HepG2 (cell line): ENCODE data around the gene KDM3B. TPM values are rescaled to one million over a fixed set of nuclear protein-coding genes. Genes with fewer than 3 reads are reported as not detected.

ENCODE experiments used
- GATA4 ChIP-seq: sonication (generic); IDR thresholded peaks from 2 replicates; pipeline ENCODE4 v1.6.1; 2016; ENCODE audit warnings: antibody characterized with exemption, low read depth, borderline replicate concordance
- GLI4 ChIP-seq: sonication (generic); formaldehyde crosslinking; IDR thresholded peaks from 2 replicates; pipeline ENCODE4 v1.5.1; 2020; ENCODE audit warnings: missing genetic modification reagents, mild to moderate bottlenecking, moderate library complexity, borderline replicate concordance
- HMG20B ChIP-seq: conservative IDR thresholded peaks from 2 replicates; pipeline ENCODE4 v1.6.1; 2016; ENCODE audit warnings: missing genetic modification reagents, missing compliant biosample characterization
- HOXA7 ChIP-seq: sonication (generic); formaldehyde crosslinking; IDR thresholded peaks from 2 replicates; pipeline ENCODE4 v1.8.1; 2022; ENCODE audit warnings: mild to moderate bottlenecking, missing genetic modification reagents, moderate library complexity
- KDM4B ChIP-seq: sonication (generic); formaldehyde crosslinking; IDR thresholded peaks from 2 replicates; pipeline ENCODE4 v1.4.0; 2020; ENCODE audit warnings: missing genetic modification reagents
- KDM5B ChIP-seq: sonication (generic); formaldehyde crosslinking; IDR thresholded peaks from 2 replicates; pipeline ENCODE4 v1.4.0; 2020; ENCODE audit warnings: missing genetic modification reagents, mild to moderate bottlenecking, borderline replicate concordance
- KDM6A ChIP-seq: IDR thresholded peaks from 2 replicates; pipeline ENCODE4 v1.6.1; 2016; ENCODE audit warnings: low read depth
- PHB2 ChIP-seq: fragments of 450-650 bp; IDR thresholded peaks from 2 replicates; pipeline ENCODE4 v1.6.1; 2018; ENCODE audit not compliant: partially characterized antibody
- SMARCC2 ChIP-seq: fragments of 450-650 bp; IDR thresholded peaks from 2 replicates; pipeline ENCODE4 v1.6.1; 2017; ENCODE audit warnings: antibody characterized with exemption, mild to moderate bottlenecking
- SRY ChIP-seq: sonication (generic); formaldehyde crosslinking; IDR thresholded peaks from 2 replicates; pipeline ENCODE4 v1.8.0; 2022; ENCODE audit warnings: mild to moderate bottlenecking, missing genetic modification reagents
- ZNF24 ChIP-seq: fragments of 450-650 bp; IDR thresholded peaks from 2 replicates; pipeline ENCODE4 v1.6.1; 2017; ENCODE audit warnings: antibody characterized with exemption, mild to moderate bottlenecking
- ZNF530 ChIP-seq: sonication (generic); formaldehyde crosslinking; IDR thresholded peaks from 2 replicates; pipeline ENCODE4 v1.5.0; 2020; ENCODE audit warnings: low read depth, mild to moderate bottlenecking, missing genetic modification reagents
- ZNF567 ChIP-seq: sonication (generic); formaldehyde crosslinking; IDR thresholded peaks from 2 replicates; pipeline ENCODE4 v1.8.1; 2023; ENCODE audit warnings: mild to moderate bottlenecking, missing genetic modification reagents, borderline replicate concordance
- ZNF790 ChIP-seq: sonication (generic); formaldehyde crosslinking; IDR thresholded peaks from 2 replicates; pipeline ENCODE4 v1.8.0; 2022; ENCODE audit warnings: missing genetic modification reagents, mild to moderate bottlenecking, borderline replicate concordance
- polyA plus RNA-seq, 8 experiments: library from polyadenylated mRNA; depleted of rRNA in 3 of 8; stranded (reverse) in 7 of 8; unstranded in 1 of 8; fragments of >200 nt; fragmentation: Illumina TruSeq in 4 of 8; extraction: Trizol in 4 of 8; gene quantifications; 2 replicates each; pipeline versions ENCODE4 v1.2.1 to v1.2.3, GENCODE V29; 2011 to 2016; ENCODE audit warnings: low read depth in 4 of 8, missing spikeins in 1 of 8, mixed read lengths in 1 of 8; ENCODE audit not compliant: insufficient read depth in 1 of 8
- total RNA-seq, 5 experiments: library from RNA; depleted of rRNA; stranded (reverse); fragments of >200 nt; fragmentation: Illumina TruSeq; extraction: Trizol; gene quantifications; 2 replicates each; pipeline ENCODE4 v1.2.3, GENCODE V29; 2016; ENCODE audit warnings: low read depth in 1 of 5
- TF ChIP-seq, protein P1 (sequence below): sonication (generic); formaldehyde crosslinking; IDR thresholded peaks from 2 replicates; pipeline ENCODE4 v1.8.0; 2022; ENCODE audit warnings: mild to moderate bottlenecking, missing genetic modification reagents
- TF ChIP-seq, protein P2 (sequence below): IDR thresholded peaks from 2 replicates; pipeline ENCODE4 v1.6.1; 2016
- TF ChIP-seq, protein P3 (sequence below): IDR thresholded peaks from 2 replicates; pipeline ENCODE4 v1.6.1; 2016; ENCODE audit warnings: low read depth
- TF ChIP-seq, protein P4 (sequence below): fragments of 450-650 bp; IDR thresholded peaks from 2 replicates; pipeline ENCODE4 v1.6.1; 2017
- TF ChIP-seq, protein P5 (sequence below): sonication (generic); formaldehyde crosslinking; IDR thresholded peaks from 2 replicates; pipeline ENCODE4 v1.4.0; 2020; ENCODE audit warnings: missing genetic modification reagents
- TF ChIP-seq, protein P6 (sequence below): sonication (generic); formaldehyde crosslinking; IDR thresholded peaks from 2 replicates; pipeline ENCODE4 v1.5.0; 2020; ENCODE audit warnings: missing genetic modification reagents
- TF ChIP-seq, protein P7 (sequence below): sonication (generic); IDR thresholded peaks from 2 replicates; pipeline ENCODE4 v1.6.1; 2016; ENCODE audit warnings: low read depth, borderline replicate concordance
- TF ChIP-seq, protein P8 (sequence below): IDR thresholded peaks from 2 replicates; pipeline ENCODE4 v1.6.1; 2016; ENCODE audit warnings: low read depth, borderline replicate concordance

KDM3B gene
- total and polyA plus RNA-seq, 2 of the 13 experiments (the other 11 are each of a cell fraction or from before 2014, with no cell fraction given): 19.7 to 34.3 TPM

DNA sequence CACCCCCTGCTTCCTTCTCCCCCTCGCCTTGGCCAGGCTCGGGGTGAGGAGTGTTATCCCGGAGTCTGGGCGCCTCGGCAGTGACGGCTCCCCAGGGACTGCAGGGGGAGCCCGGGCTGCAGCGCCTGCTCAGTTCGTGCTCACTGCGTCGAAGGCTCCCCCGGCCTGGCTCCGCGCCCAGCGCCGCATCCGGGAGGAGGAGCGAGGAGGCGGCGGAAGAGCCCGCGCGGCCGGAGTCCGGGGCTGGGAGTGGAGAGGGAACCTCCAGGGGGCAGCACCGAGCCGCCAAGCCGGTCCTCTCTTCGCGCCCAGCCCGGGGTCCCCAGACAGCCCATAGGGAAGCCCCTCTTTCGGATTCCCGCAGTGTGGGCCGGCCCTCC lies 111.5 kb downstream of the KDM3B start (continued):
- TF ChIP-seq, protein P1, sequence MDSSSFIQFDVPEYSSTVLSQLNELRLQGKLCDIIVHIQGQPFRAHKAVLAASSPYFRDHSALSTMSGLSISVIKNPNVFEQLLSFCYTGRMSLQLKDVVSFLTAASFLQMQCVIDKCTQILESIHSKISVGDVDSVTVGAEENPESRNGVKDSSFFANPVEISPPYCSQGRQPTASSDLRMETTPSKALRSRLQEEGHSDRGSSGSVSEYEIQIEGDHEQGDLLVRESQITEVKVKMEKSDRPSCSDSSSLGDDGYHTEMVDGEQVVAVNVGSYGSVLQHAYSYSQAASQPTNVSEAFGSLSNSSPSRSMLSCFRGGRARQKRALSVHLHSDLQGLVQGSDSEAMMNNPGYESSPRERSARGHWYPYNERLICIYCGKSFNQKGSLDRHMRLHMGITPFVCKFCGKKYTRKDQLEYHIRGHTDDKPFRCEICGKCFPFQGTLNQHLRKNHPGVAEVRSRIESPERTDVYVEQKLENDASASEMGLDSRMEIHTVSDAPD (CRISPR knock-in tag): no peak
- TF ChIP-seq KDM6A (CRISPR knock-in tag) (no peak; the same call in 1 of the 2 replicates), ZNF567 (0 out of 2 replicates have a peak, but pooled peaks have one; percentile 32), ZNF790 (CRISPR knock-in tag) (peak; percentile 49; the same call in 1 of the 2 replicates), SMARCC2 (no peak), GATA4 (no peak), KDM4B (CRISPR knock-in tag) (0 out of 2 replicates have a peak, but pooled peaks have one; percentile 18), PHB2 (no peak), GLI4 (CRISPR knock-in tag) (no peak; the same call in 1 of the 2 replicates), ZNF530 (no peak), HOXA7 (CRISPR knock-in tag) (no peak), KDM5B (CRISPR knock-in tag) (no peak; the same call in 1 of the 2 replicates), SRY (no peak), HMG20B (no peak), ZNF24 (no peak)
- TF ChIP-seq, protein P2, sequence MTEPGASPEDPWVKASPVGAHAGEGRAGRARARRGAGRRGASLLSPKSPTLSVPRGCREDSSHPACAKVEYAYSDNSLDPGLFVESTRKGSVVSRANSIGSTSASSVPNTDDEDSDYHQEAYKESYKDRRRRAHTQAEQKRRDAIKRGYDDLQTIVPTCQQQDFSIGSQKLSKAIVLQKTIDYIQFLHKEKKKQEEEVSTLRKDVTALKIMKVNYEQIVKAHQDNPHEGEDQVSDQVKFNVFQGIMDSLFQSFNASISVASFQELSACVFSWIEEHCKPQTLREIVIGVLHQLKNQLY (CRISPR knock-in tag): peak; percentile 67
- TF ChIP-seq, protein P3, sequence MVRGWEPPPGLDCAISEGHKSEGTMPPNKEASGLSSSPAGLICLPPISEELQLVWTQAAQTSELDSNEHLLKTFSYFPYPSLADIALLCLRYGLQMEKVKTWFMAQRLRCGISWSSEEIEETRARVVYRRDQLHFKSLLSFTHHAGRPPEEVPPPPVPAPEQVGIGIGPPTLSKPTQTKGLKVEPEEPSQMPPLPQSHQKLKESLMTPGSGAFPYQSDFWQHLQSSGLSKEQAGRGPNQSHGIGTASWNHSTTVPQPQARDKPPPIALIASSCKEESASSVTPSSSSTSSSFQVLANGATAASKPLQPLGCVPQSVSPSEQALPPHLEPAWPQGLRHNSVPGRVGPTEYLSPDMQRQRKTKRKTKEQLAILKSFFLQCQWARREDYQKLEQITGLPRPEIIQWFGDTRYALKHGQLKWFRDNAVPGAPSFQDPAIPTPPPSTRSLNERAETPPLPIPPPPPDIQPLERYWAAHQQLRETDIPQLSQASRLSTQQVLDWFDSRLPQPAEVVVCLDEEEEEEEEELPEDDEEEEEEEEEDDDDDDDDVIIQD (CRISPR knock-in tag): no peak
- TF ChIP-seq, protein P4, sequence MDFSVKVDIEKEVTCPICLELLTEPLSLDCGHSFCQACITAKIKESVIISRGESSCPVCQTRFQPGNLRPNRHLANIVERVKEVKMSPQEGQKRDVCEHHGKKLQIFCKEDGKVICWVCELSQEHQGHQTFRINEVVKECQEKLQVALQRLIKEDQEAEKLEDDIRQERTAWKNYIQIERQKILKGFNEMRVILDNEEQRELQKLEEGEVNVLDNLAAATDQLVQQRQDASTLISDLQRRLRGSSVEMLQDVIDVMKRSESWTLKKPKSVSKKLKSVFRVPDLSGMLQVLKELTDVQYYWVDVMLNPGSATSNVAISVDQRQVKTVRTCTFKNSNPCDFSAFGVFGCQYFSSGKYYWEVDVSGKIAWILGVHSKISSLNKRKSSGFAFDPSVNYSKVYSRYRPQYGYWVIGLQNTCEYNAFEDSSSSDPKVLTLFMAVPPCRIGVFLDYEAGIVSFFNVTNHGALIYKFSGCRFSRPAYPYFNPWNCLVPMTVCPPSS: no peak
- TF ChIP-seq, protein P5, sequence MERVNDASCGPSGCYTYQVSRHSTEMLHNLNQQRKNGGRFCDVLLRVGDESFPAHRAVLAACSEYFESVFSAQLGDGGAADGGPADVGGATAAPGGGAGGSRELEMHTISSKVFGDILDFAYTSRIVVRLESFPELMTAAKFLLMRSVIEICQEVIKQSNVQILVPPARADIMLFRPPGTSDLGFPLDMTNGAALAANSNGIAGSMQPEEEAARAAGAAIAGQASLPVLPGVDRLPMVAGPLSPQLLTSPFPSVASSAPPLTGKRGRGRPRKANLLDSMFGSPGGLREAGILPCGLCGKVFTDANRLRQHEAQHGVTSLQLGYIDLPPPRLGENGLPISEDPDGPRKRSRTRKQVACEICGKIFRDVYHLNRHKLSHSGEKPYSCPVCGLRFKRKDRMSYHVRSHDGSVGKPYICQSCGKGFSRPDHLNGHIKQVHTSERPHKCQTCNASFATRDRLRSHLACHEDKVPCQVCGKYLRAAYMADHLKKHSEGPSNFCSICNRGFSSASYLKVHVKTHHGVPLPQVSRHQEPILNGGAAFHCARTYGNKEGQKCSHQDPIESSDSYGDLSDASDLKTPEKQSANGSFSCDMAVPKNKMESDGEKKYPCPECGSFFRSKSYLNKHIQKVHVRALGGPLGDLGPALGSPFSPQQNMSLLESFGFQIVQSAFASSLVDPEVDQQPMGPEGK: peak; percentile 68
- TF ChIP-seq, protein P6, sequence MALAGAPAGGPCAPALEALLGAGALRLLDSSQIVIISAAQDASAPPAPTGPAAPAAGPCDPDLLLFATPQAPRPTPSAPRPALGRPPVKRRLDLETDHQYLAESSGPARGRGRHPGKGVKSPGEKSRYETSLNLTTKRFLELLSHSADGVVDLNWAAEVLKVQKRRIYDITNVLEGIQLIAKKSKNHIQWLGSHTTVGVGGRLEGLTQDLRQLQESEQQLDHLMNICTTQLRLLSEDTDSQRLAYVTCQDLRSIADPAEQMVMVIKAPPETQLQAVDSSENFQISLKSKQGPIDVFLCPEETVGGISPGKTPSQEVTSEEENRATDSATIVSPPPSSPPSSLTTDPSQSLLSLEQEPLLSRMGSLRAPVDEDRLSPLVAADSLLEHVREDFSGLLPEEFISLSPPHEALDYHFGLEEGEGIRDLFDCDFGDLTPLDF: peak; percentile 33; the same call in 1 of the 2 replicates
- TF ChIP-seq, protein P7, sequence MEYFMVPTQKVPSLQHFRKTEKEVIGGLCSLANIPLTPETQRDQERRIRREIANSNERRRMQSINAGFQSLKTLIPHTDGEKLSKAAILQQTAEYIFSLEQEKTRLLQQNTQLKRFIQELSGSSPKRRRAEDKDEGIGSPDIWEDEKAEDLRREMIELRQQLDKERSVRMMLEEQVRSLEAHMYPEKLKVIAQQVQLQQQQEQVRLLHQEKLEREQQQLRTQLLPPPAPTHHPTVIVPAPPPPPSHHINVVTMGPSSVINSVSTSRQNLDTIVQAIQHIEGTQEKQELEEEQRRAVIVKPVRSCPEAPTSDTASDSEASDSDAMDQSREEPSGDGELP: peak; percentile 59; the same call in 1 of the 2 replicates
- TF ChIP-seq, protein P8, sequence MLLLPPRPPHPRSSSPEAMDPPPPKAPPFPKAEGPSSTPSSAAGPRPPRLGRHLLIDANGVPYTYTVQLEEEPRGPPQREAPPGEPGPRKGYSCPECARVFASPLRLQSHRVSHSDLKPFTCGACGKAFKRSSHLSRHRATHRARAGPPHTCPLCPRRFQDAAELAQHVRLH: no peak
